HFF-Myc (cell line): ENCODE results near the gene SSH2.

ENCODE experiments used
- DNase-seq: peaks from one replicate; pipeline ENCODE4 v3.0.0-alpha.2; 2011; ENCODE audit warnings: low read depth; ENCODE audit errors: extremely low read depth
- H3K4me3 ChIP-seq: replicated peaks from 2 replicates; pipeline ENCODE4 v1.5.1; 2011; ENCODE audit warnings: low read depth, mild to moderate bottlenecking, control low read depth, low read length
- TF ChIP-seq, protein P1 (sequence below): IDR thresholded peaks from 2 replicates; pipeline ENCODE4 v1.5.1; 2012; ENCODE audit warnings: mild to moderate bottlenecking, low read depth, low read length, control low read depth; ENCODE audit errors: missing control alignments

The SSH2 gene

DNA sequence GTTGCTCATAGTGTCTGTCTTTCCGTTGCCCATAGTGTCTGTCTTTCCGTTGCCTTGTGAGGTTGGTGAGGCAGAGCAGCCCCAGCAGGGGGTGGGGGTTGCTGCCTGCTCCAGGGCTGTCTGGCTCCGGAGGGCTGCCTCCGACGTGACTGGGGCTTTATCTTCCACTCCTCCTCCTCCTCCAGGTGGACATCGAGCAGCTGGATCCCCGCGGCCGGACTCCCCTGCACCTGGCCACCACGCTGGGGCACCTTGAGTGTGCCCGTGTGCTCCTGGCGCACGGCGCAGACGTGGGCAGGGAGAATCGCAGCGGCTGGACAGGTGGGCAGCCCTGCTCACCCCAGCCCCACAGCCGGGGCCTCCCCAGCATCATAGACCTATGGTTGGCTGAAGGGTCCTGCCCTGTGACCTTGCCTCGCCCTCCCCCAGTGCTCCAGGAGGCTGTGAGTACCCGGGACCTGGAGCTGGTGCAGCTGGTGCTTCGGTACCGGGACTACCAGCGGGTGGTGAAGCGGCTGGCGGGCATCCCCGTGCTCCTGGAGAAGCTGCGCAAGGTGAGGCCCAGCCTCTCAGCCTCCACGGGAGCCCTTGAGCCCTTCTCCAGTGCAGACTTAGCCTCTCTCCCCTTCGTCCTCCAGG is 322.4 kb downstream of the SSH2 start:
- TF ChIP-seq, protein P1, sequence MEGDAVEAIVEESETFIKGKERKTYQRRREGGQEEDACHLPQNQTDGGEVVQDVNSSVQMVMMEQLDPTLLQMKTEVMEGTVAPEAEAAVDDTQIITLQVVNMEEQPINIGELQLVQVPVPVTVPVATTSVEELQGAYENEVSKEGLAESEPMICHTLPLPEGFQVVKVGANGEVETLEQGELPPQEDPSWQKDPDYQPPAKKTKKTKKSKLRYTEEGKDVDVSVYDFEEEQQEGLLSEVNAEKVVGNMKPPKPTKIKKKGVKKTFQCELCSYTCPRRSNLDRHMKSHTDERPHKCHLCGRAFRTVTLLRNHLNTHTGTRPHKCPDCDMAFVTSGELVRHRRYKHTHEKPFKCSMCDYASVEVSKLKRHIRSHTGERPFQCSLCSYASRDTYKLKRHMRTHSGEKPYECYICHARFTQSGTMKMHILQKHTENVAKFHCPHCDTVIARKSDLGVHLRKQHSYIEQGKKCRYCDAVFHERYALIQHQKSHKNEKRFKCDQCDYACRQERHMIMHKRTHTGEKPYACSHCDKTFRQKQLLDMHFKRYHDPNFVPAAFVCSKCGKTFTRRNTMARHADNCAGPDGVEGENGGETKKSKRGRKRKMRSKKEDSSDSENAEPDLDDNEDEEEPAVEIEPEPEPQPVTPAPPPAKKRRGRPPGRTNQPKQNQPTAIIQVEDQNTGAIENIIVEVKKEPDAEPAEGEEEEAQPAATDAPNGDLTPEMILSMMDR = no peak
- DNase-seq = no peak
- no peak overlapping the region for H3K4me3 ChIP-seq

DNA sequence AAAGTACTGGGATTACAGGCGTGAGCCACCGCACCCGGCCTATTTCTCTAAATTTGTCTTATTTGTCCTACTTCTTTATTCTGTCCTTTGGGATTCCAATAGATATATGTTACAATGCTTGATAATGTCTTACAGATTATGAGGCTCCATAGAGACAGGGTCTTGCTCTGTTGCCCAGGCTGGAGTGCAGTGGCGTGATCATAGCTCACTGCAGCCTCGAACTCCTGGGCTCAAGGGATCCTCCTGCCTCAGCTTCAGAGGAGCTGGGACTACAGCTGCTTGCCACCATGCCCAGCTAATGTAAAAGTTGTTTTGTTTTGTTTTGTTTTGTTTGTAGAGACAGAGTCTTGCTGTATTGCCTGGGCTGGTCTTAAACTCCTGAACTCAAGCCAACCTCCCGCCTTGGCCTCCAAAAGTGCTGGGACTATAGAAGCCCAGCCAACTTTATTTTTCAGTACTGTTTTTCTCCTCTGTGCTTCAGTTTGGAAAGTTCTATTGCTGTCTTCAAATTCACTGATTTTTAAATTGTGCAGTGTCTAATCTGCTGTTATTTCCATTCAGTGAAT is 326.8 kb downstream of the SSH2 start:
- TF ChIP-seq, protein P1 = no peak
- no peak for DNase-seq
- no peak overlapping the region for H3K4me3 ChIP-seq

DNA sequence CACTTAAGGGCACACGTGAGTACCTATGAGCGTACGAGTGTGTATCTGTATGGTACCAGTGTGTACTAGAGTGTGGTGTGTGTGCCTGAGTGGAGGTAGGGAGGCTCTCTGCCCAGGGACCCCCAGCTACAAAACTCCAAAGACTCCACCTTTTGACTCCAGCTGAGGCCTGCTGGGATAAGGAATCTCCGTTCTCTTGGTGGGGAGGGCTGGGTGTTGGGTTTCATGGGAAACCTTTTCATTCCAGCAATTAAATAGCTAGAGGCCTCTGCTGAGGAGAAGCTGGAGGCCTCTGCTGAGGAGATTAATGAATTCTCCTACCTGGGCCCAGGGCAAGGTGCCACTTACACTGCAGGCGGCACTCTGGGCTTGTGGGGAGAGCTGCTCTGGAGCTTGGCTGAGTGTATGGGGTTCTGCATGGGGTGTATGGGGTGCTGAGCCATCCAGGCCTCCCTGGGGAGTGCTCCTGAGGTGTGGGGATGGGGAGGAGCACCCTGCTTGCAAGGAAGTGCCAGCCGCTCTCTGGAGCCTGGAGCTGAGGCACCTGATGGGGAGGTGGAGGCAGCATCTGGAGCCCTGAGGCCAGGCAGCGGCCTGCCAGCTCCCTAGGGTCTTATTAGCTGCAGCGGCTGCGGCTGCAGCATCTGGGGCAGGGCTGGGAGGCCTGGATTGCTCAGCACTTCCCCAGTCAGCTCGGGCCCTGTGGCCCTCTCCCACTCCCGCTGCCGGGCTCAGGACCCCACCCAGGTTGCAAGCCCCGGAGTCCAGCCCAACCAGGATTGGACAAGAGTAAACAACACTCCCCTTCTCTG is 332.5 kb downstream of the SSH2 start:
- no peak for DNase-seq
- H3K4me3 ChIP-seq = no peak overlapping the region
- TF ChIP-seq, protein P1 = no peak

DNA sequence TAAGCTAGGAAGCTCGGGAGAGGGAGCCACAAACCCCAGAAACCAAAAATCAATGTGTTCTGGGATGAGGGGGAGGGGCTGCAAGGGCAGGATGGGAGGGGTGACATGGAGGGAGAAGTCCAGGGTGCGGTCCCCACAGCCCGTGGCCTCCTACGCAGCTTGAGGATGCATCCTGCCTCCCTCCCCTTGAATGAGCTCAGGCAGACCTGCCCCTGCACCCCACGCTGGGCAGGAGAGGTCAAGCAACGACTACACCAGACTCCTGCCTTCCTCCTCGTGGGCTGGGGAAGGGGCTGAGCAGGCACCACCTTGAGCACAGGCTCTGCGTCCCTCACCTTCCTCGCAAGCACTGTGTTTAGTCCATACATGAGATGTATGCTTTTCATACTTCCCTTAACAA is 333.2 kb downstream of the SSH2 start:
- no peak for DNase-seq
- H3K4me3 ChIP-seq = no peak overlapping the region
- TF ChIP-seq, protein P1 = no peak

DNA sequence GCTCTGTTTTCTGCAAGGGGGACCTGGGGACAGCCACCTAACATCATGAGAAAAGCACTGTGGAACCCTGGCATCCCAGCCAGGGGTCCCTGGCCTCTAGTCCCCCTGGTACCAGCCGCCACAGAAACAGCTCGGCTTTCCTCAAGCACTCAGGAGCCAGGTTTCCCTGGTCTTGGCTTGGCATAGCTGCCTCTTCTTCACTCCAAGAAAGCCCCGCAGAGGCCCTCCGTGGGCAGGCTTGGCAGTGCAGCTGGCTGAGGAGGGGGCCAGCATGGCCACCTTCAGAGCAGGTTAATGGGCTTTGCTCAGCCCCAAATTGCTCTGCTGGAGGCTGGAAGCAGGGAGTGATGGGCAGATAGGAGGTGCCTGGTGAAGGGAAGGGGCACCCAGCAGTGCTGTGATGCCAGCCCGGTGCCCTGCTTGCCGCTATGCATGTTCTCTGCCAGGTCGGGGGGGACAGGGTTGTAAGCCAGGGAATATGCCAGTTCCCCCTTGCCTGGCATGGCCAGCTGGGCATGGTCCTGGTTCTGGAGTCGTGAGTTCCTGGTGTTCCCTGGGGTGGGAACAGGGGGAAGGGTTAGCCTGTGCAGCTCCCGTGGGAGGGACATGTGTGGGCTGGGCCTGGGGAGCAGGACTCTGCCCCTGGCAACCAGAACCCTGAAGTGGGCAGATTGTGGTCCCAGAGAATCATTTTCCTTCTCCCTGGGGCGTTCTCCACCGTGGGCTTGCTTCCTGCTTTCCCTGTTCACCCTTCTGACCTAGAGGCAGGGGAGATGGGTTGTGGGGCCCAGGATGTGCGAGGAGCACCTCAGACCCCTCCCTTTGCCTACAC is 333.9 kb downstream of the SSH2 start:
- TF ChIP-seq, protein P1 = no peak
- no peak for DNase-seq
- no peak overlapping the region for H3K4me3 ChIP-seq

DNA sequence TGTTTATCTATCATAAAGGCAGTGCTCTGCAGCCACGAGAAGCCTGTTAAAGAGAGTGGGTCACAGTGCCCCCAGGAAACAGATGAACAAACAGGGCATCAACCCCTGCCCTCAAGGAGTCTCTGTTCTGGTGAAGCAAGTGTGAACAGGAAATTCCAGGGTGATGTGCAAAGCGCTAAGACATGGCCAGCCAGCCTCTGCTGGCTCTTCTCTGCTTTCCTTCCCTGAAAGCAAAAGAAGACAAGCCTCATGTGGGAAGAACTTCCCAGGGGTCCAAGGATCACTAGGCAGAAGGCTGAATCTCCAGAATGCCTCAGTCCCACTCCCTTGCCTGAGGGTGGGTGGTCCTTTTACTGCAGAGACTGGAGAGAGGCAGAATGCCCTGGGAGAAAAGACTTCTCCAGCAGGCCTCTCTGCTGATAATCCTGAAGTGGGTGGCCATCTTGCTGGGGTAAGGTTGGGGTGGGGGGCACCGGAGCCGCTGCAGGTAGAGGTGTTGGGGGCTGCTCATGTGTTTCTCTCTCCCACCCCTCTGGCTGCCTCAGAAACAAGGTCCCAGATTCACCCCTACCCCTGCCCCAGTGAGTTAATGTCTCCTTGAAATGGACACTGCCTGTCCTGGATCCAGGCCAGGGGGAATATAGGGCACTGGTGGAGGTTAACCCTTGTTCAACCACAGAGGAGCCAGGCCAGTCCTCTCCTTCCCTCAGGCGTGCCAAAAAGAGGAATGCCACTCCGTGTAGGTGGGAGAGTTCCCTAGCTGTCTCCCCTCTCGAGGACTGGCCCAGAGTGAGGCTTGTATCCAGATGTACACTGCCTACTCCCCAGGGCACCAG is 334.7 kb downstream of the SSH2 start:
- TF ChIP-seq, protein P1 = no peak
- H3K4me3 ChIP-seq = no peak overlapping the region
- DNase-seq = no peak
